ENCODE results near the gene CAB39. TPM values are rescaled to one million over a fixed set of nuclear protein-coding genes. Genes with fewer than 3 reads are reported as not detected.
A peak's percentile ranks its signal among the peaks of the same experiment; 100 is the strongest.

Gene CAB39
- total RNA-seq, 1 donor from 2014 or later: 96.3 TPM

DNA sequence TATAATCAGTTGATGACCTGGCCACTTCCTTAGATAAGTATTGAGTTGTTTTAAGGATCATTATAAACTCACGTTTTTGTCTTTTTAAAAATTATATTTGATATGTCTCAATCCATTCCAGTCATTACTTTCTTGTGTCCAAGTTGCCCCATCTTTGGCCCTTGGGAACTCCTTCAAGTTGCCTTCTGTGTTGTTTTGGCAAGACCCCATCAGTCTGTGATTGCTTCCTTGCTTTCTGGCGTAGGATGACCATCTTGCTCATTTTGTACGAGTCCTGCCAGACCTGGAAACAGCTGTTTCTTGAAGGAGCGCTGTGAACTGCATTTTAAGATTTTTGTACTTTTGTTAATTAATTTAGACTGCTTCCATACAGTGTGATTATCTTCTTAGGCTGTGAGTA, 83.2 kb downstream of the CAB39 start:
- H3K4me3 ChIP-seq (ENCODE audit: low read depth, low read length): no peak overlapping the region
- no peak for TF ChIP-seq CTCF (conservative IDR thresholded peaks at IDR 0.05; ENCODE audit: low read depth, low read length)
- no peak for DNase-seq (ENCODE audit: low read depth)

GRCh38 chr2:230796280-230796862, 83.7 kb downstream of the CAB39 start:
- TF ChIP-seq CTCF (conservative IDR thresholded peaks at IDR 0.05; ENCODE audit: low read depth, low read length): no peak
- DNase-seq (ENCODE audit: low read depth): no peak
- no peak overlapping the region for H3K4me3 ChIP-seq (ENCODE audit: low read depth, low read length)

DNA sequence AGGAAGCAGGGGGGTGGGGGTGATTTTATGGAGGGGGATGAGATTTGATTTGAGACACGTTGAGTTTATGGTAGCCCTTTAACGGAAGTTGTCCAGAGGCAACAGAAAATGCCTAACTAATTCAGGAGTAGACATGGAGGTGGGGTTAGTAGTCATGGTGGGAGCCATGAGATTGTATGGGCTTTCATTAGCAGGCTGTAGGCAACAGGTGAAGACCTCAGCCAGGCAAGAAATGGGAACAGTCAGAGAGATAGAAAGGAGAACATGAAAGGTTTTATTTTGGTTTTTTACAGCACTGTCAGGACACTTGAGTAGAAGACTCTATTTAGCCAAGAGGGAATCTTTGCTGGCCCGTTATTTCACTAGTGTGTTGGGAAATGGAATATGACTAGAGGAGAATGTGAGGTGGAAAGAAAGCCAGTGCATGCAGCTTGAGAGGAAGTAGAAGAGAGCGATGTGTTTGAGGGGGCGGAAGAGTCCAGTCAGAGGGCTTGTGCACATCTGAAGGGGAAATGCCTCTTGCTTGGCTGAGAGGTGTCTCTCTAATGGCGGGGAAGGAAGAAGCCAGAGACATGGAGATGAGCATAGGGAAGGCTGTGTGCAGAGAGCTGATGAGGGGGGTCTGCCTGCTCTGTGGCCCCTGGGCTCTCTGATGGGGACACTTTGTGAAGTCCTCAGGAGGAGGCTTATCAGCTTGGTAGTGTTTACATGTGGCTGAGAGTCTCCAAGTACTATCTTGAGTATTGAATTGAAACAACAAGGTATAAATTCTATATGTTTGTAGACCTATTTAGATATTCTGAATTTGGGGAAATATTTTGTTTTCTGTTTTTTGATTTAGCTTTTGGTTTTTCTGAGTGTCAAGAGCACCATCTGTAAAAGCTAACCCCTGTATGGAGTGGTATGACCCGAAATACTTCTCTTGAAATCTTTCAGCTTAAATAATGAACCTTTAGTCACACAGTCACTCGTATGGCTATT, 85.2 kb downstream of the CAB39 start:
- no peak overlapping the region for H3K4me3 ChIP-seq (ENCODE audit: low read depth, low read length)
- no peak for TF ChIP-seq CTCF (conservative IDR thresholded peaks at IDR 0.05; ENCODE audit: low read depth, low read length)
- DNase-seq (ENCODE audit: low read depth): no peak

DNA sequence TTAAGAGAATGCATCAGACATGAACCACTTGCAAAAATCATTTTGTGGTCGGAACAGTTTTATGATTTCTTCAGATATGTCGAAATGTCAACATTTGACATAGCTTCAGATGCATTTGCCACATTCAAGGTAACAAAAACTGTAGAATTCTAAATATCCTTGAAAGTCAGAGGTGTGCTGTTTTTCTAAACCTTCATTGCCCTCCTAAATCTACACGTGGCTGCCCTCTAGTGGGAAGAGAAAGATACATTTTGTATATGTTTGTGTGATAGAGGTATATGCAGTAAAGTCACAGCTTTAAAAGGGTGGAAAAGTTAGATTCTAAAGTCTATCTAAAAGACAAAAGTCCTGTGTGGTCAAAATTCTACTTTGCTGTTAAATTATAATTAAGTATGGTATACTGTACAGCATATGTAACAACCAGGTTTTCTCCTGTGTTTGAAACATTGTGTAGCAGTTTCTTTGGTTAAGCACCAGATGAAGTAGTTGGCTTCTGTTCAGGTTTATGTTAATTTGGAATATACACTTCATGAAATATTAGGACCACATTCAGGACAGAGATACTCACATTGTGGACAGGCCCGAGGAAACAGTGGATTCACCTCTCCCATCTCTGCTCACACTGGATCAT, 86.2 kb downstream of the CAB39 start:
- no peak for DNase-seq (ENCODE audit: low read depth)
- peak; percentile 73 for TF ChIP-seq CTCF (conservative IDR thresholded peaks at IDR 0.05; ENCODE audit: low read depth, low read length)
- no peak overlapping the region for H3K4me3 ChIP-seq (ENCODE audit: low read depth, low read length)

DNA sequence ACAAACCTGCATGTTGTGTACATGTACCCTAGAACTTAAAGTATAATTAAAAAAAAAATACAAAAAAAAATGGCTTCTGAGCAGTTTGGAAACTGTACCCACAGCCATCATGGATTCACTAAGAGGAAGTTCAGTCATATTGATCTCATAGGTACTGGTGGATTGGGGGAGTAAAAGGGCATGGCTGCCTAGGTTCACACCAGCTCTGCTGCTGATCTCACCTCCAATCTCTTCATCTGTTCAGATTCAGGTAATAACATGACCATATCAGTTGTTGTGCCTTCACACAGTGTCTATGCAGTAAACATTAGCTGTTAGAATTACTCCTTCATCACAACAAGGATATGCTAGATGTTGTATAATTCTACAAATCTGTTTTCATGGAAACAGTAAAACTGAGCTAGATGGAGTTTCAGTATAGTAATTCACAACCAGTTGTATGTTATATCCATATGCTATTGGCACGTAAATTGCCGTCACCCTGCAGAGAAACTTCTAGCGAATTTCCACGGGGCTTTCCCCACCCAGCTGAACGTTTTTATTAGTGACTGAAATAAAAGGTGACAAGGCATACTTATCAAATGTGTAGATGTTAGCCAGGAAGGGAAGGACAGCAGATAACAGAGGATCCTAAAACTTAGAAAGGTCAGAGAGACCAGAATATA, 92.8 kb downstream of the CAB39 start:
- no peak for DNase-seq (ENCODE audit: low read depth)
- TF ChIP-seq CTCF (conservative IDR thresholded peaks at IDR 0.05; ENCODE audit: low read depth, low read length): no peak
- H3K4me3 ChIP-seq (ENCODE audit: low read depth, low read length): no peak overlapping the region

GRCh38 chr2:230807729-230808128, 95.1 kb downstream of the CAB39 start:
- DNase-seq (ENCODE audit: low read depth): no peak
- no peak for TF ChIP-seq CTCF (conservative IDR thresholded peaks at IDR 0.05; ENCODE audit: low read depth, low read length)
- H3K4me3 ChIP-seq (ENCODE audit: low read depth, low read length): no peak overlapping the region
